SU-DHL-6 (cell line): ENCODE measurements around the gene DGLUCY.

Experiments used
- CTCF ChIP-seq: fragments of 200-600 bp; sonication (generic); IDR thresholded peaks from one replicate; pipeline ENCODE4 v1.5.1; 2017; ENCODE audit warnings: antibody characterized with exemption, mild to moderate bottlenecking, low read length, moderate library complexity; ENCODE audit not compliant: insufficient read depth, poor library complexity, severe bottlenecking
- EZH2phosphoT487 ChIP-seq: fragments of 200-600 bp; sonication (generic), shearing (Covaris generic); conservative IDR thresholded peaks from 2 replicates; pipeline ENCODE4 v1.6.1; 2018; ENCODE audit warnings: mild to moderate bottlenecking, antibody characterized with exemption, low read length, moderate library complexity, mixed read lengths

GRCh38 chr14:91108941-91109611 lies 4.8 kb upstream of the DGLUCY start:
- TF ChIP-seq EZH2phosphoT487 = no peak
- TF ChIP-seq CTCF = no peak
